ENCODE results near the gene LAGE3. TPM values are rescaled to one million over a fixed set of nuclear protein-coding genes. Genes with fewer than 3 reads are reported as not detected.
A peak's percentile ranks its signal among the peaks of the same experiment; 100 is the strongest.

LAGE3 gene
- polyA plus RNA-seq, 1 experiment, result 17.8 TPM

DNA sequence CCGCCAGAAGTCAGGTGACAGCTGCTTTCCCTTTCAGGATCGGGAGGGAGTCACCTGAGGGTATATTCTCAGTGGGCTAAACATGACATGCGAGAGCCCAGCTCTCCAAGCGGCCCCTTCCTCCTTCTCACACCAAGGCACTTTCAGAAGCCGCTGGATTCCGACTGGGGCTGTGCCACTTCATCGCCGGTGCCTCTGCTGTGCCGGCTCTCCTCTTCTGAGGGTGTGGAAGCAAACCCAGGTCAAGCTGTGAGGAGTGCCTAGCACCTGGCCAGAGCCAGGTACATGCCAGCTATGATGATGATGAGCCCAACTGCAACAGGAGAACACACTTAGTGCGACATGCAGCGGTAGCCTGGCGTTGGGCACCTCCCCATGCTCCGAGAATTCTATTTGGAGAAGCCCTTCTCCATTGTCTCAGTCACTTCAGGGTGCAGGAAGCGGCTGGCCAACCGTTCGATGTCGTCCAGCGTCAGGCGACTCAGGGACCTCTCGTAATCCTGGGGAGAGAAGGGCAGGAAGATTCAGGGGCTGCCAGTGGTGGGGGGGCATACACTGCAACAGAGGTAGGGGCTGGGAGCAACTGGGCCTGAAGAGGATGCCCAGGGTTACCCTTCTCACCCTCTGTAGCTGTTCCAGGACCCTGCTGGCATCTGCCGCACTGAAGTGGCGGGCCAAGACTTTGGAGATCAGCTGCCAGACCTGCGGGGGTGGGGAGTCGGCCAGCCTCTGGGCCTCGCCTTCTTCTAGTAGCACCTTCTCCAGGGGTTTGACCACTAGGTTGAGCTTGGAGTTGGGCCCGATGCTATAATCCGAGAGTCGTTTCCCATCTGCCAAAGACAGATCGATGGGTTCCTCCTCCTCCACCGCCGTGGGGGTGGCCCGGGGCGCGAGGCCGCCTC is 6.3 kb upstream of the LAGE3 start:
- POLR2A ChIA-PET, result no interaction called here
- CTCF ChIA-PET, result interaction anchor here (1.0 kb wide), 1 partner anchor 86 kb away, joined by 3 read pairs; no protein-coding TSS in a partner anchor
- Histone ChIP-seq H3K27me3 (ENCODE audit: control insufficient read depth, insufficient read depth, low read length) (no peaks in the 10 kb centered on the region), H3K4me3 (ENCODE audit: low read depth, low read length) (peak overlapping the region; percentile 57), H3K36me3 (ENCODE audit: control insufficient read depth, insufficient read depth, low read length) (peaks cover 8% of the 10 kb centered on the region)
- no peak for DNase-seq (ENCODE audit: low read depth)
- TF ChIP-seq, protein P1, sequence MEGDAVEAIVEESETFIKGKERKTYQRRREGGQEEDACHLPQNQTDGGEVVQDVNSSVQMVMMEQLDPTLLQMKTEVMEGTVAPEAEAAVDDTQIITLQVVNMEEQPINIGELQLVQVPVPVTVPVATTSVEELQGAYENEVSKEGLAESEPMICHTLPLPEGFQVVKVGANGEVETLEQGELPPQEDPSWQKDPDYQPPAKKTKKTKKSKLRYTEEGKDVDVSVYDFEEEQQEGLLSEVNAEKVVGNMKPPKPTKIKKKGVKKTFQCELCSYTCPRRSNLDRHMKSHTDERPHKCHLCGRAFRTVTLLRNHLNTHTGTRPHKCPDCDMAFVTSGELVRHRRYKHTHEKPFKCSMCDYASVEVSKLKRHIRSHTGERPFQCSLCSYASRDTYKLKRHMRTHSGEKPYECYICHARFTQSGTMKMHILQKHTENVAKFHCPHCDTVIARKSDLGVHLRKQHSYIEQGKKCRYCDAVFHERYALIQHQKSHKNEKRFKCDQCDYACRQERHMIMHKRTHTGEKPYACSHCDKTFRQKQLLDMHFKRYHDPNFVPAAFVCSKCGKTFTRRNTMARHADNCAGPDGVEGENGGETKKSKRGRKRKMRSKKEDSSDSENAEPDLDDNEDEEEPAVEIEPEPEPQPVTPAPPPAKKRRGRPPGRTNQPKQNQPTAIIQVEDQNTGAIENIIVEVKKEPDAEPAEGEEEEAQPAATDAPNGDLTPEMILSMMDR (IDR thresholded peaks at IDR 0.05; ENCODE audit: insufficient read depth, low read depth, low read length), result no peak

DNA sequence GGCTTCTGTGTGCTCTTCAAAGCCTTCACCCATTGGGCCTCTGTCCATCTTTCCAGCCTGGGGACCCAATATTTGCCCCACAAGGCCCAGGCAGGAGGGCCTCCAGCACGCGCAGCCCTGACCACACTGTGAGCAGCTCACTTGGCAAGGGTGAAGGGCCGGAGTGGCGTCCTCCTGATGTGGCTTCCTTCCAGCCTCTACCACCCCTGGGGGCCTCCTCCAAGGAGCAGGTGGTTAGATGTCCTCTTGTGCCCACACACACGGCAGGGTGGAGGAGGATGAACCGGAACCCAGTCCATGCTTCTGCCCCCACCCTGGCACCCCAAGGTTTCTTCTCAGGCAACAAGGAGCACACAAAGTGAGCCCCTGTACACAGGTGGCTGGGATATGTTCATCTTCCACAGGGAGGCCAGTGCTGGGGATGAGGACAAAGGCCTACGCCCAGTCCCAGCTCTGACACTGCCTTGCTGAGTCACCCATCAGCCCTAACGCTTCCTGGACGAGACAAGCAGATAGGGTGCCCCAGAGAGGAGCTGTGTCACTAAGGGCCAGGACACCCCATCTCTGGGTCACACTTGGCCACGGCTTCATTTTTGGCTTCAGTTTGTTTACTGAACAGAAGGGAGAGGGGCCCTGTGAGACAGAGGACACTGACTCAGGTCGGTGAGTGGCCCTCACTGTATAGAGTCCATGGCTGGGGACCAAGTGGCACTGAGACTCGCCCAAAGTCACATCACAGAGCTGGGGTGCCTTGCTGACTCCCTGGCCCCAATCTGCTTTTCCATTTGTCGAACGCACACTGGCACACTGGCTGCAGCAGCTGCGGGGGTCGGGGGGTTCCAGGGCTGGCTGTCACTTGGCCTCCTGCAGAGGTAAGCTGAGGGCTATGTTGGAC is 5.4 kb upstream of the LAGE3 start:
- Histone ChIP-seq H3K27me3 (ENCODE audit: control insufficient read depth, insufficient read depth, low read length) (no peaks in the 10 kb centered on the region), H3K4me3 (ENCODE audit: low read depth, low read length) (no peak overlapping the region), H3K36me3 (ENCODE audit: control insufficient read depth, insufficient read depth, low read length) (peaks cover 8% of the 10 kb centered on the region)
- CTCF ChIA-PET, result interaction anchor here (1.0 kb wide), 1 partner anchor 86 kb away, joined by 3 read pairs; no protein-coding TSS in a partner anchor
- DNase-seq (ENCODE audit: low read depth), result no peak
- TF ChIP-seq, protein P1 (IDR thresholded peaks at IDR 0.05; ENCODE audit: insufficient read depth, low read depth, low read length), result no peak
- POLR2A ChIA-PET, result no interaction called here

DNA sequence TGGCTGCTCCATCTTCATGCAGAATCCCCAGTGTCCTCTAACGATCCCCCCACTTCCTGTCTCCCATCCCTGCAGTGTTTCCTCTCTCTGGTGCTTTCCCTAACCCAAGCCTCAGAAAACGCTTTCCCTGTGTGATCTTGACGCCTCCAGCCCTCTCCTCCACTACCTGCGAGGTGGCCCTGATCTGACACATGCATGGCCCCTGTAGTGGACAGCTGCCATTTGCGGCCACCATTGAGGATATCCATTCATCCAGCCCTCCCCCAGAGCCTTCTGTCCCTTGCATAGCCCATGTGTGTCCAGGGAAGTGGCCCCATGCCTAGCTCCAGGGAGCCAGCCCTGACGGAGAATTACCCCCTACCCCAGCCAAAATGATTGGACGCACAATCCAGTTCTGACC is 4.2 kb upstream of the LAGE3 start:
- no peak for DNase-seq (ENCODE audit: low read depth)
- POLR2A ChIA-PET, result no interaction called here
- CTCF ChIA-PET, result interaction anchor here (0.8 to 1.1 kb wide), 2 partner anchors 24 to 43 kb away, joined by 3 to 4 read pairs; no protein-coding TSS in a partner anchor
- H3K27me3 ChIP-seq (ENCODE audit: control insufficient read depth, insufficient read depth, low read length), result no peaks in the 10 kb centered on the region
- H3K4me3 ChIP-seq (ENCODE audit: low read depth, low read length), result no peak overlapping the region
- TF ChIP-seq, protein P1 (IDR thresholded peaks at IDR 0.05; ENCODE audit: insufficient read depth, low read depth, low read length), result no peak
- H3K36me3 ChIP-seq (ENCODE audit: control insufficient read depth, insufficient read depth, low read length), result peaks cover 6% of the 10 kb centered on the region

DNA sequence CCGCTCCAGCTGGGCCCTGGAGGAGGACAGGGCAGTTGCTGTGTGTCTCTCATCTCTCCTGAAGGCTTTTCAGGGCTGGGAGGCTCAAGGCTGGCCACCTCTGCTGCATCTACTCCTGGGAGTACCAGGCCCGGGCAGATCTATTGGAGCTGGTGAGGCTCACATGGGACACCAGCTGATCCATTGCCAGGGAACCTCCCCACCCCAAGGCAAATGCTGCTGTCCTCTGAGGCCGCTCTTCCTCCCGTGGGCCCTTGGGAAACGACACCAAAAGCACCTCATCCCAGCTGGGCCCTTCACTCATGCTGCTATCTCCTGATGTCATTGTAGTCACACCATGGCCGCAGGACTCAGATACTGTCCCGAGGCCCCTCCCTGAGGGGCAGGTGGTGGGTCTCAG is 3.7 kb upstream of the LAGE3 start:
- H3K36me3 ChIP-seq (ENCODE audit: control insufficient read depth, insufficient read depth, low read length), result peaks cover 6% of the 10 kb centered on the region
- TF ChIP-seq, protein P1 (IDR thresholded peaks at IDR 0.05; ENCODE audit: insufficient read depth, low read depth, low read length), result no peak
- no peak overlapping the region for H3K4me3 ChIP-seq (ENCODE audit: low read depth, low read length)
- H3K27me3 ChIP-seq (ENCODE audit: control insufficient read depth, insufficient read depth, low read length), result no peaks in the 10 kb centered on the region
- CTCF ChIA-PET, result interaction anchor here (0.8 to 1.1 kb wide), 2 partner anchors 23 to 42 kb away, joined by 3 to 4 read pairs; no protein-coding TSS in a partner anchor
- no peak for DNase-seq (ENCODE audit: low read depth)
- POLR2A ChIA-PET, result no interaction called here

Measured in BJ (cell line).